IMR-90 (cell line): ENCODE measurements around the gene ATF6B. TPM values are rescaled to one million over a fixed set of nuclear protein-coding genes. Genes with fewer than 3 reads are reported as not detected.
A peak's percentile ranks its signal among the peaks of the same experiment; 100 is the strongest.

Experiments used
- ATAC-seq: fragments of 200-7000 bp; cut with Tn5 transposase; 2 replicates; pipeline ENCODE4 v1.9.1; 2020; ENCODE audit warnings: low read depth, mild to moderate bottlenecking, moderate library complexity
- BruUV-seq: library from RNA; stranded (reverse); fragments of 400-500 nt; replicated peaks from 2 replicates; lab custom pipeline; 2021; lab: Mats Ljungman, UMichigan
- CTCF ChIA-PET: fragments of 300-600 bp; formaldehyde crosslinking; extraction: SDS; loops from one replicate; lab custom pipeline; 2021; ENCODE audit warnings: antibody characterized with exemption; lab: Yijun Ruan, JAX
- POLR2A ChIA-PET: fragments of 300-600 bp; sonication (Branson Sonifier 250); formaldehyde crosslinking; loops from one replicate; lab custom pipeline; 2022; ENCODE audit warnings: antibody characterized with exemption; ENCODE audit not compliant: unreplicated experiment; lab: Charles Lee
- DNase-seq: peaks from one replicate; pipeline ENCODE4 v3.0.0; 2013
- H2AFZ ChIP-seq: replicated peaks from 2 replicates; pipeline ENCODE3; 2013; ENCODE audit warnings: low read length, mild to moderate bottlenecking; ENCODE audit not compliant: poor library complexity
- H2AK5ac ChIP-seq: 2 replicates; pipeline ENCODE4 v1.6.1; 2013; ENCODE audit warnings: low read depth, low read length, inconsistent platforms
- H2AK9ac ChIP-seq: replicated peaks from 2 replicates; pipeline ENCODE3; 2013; ENCODE audit warnings: mild to moderate bottlenecking, low read depth, low read length, moderate library complexity; ENCODE audit not compliant: poor library complexity
- H2BK120ac ChIP-seq: 2 replicates; pipeline ENCODE4 v1.6.1; 2013; ENCODE audit warnings: low read depth, low read length, inconsistent platforms
- H2BK15ac ChIP-seq: 3 replicates; pipeline ENCODE4 v1.6.1; 2013; ENCODE audit warnings: low read depth, low read length, inconsistent platforms
- H2BK20ac ChIP-seq: 2 replicates; pipeline ENCODE4 v1.6.1; 2013; ENCODE audit warnings: low read depth, mild to moderate bottlenecking, inconsistent platforms, low read length, moderate library complexity
- H2BK5ac ChIP-seq: 2 replicates; pipeline ENCODE4 v1.6.1; 2013; ENCODE audit warnings: mild to moderate bottlenecking, low read depth, low read length, inconsistent platforms; ENCODE audit not compliant: poor library complexity, severe bottlenecking
- H3K14ac ChIP-seq: replicated peaks from 2 replicates; pipeline ENCODE4 v1.6.1; 2013; ENCODE audit warnings: low read depth, low read length, inconsistent platforms
- H3K18ac ChIP-seq: 2 replicates; pipeline ENCODE4 v1.6.1; 2013; ENCODE audit warnings: low read depth, low read length, control low read depth
- H3K23ac ChIP-seq: 2 replicates; pipeline ENCODE4 v1.6.1; 2013; ENCODE audit warnings: low read depth, low read length, inconsistent platforms
- H3K27ac ChIP-seq: 2 replicates; pipeline ENCODE4 v1.5.1; 2013; ENCODE audit warnings: mild to moderate bottlenecking, control low read depth, low read length; ENCODE audit not compliant: insufficient read depth
- H3K27me3 ChIP-seq: 2 replicates; pipeline ENCODE4 v1.6.1; 2013; ENCODE audit warnings: low read length; ENCODE audit not compliant: control insufficient read depth, insufficient read depth
- H3K36me3 ChIP-seq: 2 replicates; pipeline ENCODE4 v1.6.1; 2013; ENCODE audit warnings: low read length, mixed read lengths; ENCODE audit not compliant: control insufficient read depth, insufficient read depth
- H3K4ac ChIP-seq: 2 replicates; pipeline ENCODE4 v1.6.1; 2013; ENCODE audit warnings: low read depth, low read length, inconsistent platforms
- H3K4me1 ChIP-seq: 2 replicates; pipeline ENCODE4 v1.6.1; 2013; ENCODE audit warnings: low read length, mixed read lengths; ENCODE audit not compliant: control insufficient read depth, insufficient read depth
- H3K4me2 ChIP-seq: 2 replicates; pipeline ENCODE4 v1.6.1; 2013; ENCODE audit warnings: low read depth, mild to moderate bottlenecking, control low read depth, low read length, moderate library complexity
- H3K4me3 ChIP-seq: 2 replicates; pipeline ENCODE4 v1.5.1; 2013; ENCODE audit warnings: low read depth, mild to moderate bottlenecking, control low read depth, low read length, moderate library complexity; ENCODE audit not compliant: insufficient read depth
- H3K56ac ChIP-seq: 2 replicates; pipeline ENCODE4 v1.6.1; 2013; ENCODE audit warnings: low read length, inconsistent platforms; ENCODE audit not compliant: insufficient read depth; ENCODE audit errors: extremely low read depth
- H3K79me1 ChIP-seq, 2 experiments: 2 replicates each; pipeline ENCODE4 v1.6.1; 2013; ENCODE audit warnings: low read length in 2 of 2, inconsistent platforms in 1 of 2, low read depth in 1 of 2
- H3K9ac ChIP-seq: 2 replicates; pipeline ENCODE4 v1.6.1; 2013; ENCODE audit warnings: low read depth, low read length, control low read depth
- H3K9me1 ChIP-seq: 2 replicates; pipeline ENCODE4 v1.6.1; 2013; ENCODE audit warnings: low read length, inconsistent platforms; ENCODE audit not compliant: insufficient read depth
- H3K9me3 ChIP-seq: 2 replicates; pipeline ENCODE4 v1.6.1; 2013; ENCODE audit warnings: low read length; ENCODE audit not compliant: control insufficient read depth, insufficient read depth
- H4K20me1 ChIP-seq: 2 replicates; pipeline ENCODE4 v1.6.1; 2013; ENCODE audit warnings: low read length, inconsistent platforms; ENCODE audit not compliant: insufficient read depth
- H4K5ac ChIP-seq: 2 replicates; pipeline ENCODE4 v1.6.1; 2013; ENCODE audit warnings: mild to moderate bottlenecking, low read depth, low read length, control low read depth
- H4K8ac ChIP-seq, 2 experiments: 2 replicates each; pipeline ENCODE4 v1.6.1; 2013; ENCODE audit warnings: low read depth in 2 of 2, low read length in 2 of 2, control low read depth in 1 of 2, inconsistent platforms in 1 of 2
- H4K91ac ChIP-seq: 2 replicates; pipeline ENCODE4 v1.6.1; 2013; ENCODE audit warnings: low read depth, low read length, inconsistent platforms; ENCODE audit not compliant: insufficient read depth
- MAZ ChIP-seq: IDR thresholded peaks from 2 replicates; pipeline ENCODE4 v1.6.1; 2012; ENCODE audit warnings: low read depth, mild to moderate bottlenecking, low read length, improper control_type of control experiment, moderate library complexity, borderline replicate concordance
- POLR2A ChIP-seq: IDR thresholded peaks from 2 replicates; pipeline ENCODE4 v1.6.1; 2012; ENCODE audit warnings: mild to moderate bottlenecking, low read depth, low read length
- RAD21 ChIP-seq: IDR thresholded peaks from 2 replicates; pipeline ENCODE4 v1.6.1; 2012; ENCODE audit warnings: low read length, improper control_type of control experiment
- RFX5 ChIP-seq: IDR thresholded peaks from 2 replicates; pipeline ENCODE4 v1.8.0; 2012; ENCODE audit warnings: low read depth, mild to moderate bottlenecking, low read length, moderate library complexity
- WGBS, 2 experiments: methylation state at CpG; one replicate each; pipeline versions ENCODE4 v1.1.5 to v1.1.7; 2013; ENCODE audit warnings: missing lambda C conversion rate in 2 of 2; ENCODE audit not compliant: insufficient read length in 1 of 2; ENCODE audit errors: extremely low coverage in 2 of 2; 5-methylcytosine and 5-hydroxymethylcytosine counted together
- dilution Hi-C: fragments of 300-500 bp; cut with HindIII; formaldehyde crosslinking; loops from one replicate; pipeline ENCODE4 v1.14.3; 2018; ENCODE audit warnings: low sequenced_read_pairs; ENCODE audit not compliant: unreplicated experiment
- in situ Hi-C: fragments of 300-500 bp; cut with MboI; formaldehyde crosslinking; loops from 3 replicates; pipeline ENCODE4 v1.14.3; 2019; ENCODE audit warnings: low sequenced_read_pairs, inconsistent platforms, mixed read lengths
- intact Hi-C: fragments of 100-400 bp; cut with micrococcal nuclease; formaldehyde crosslinking; loops from 2 replicates; pipeline ENCODE4 v1.10.0; 2022
- polyA plus RNA-seq, 3 experiments: library from polyadenylated mRNA; depleted of rRNA; stranded (reverse); fragments of >200 nt; gene quantifications; 2 replicates each; pipeline ENCODE4 v1.2.3, GENCODE V29; 2012; ENCODE audit warnings: low replicate concordance in 1 of 3
- total RNA-seq: library from RNA; depleted of rRNA; stranded (reverse); fragments of >200 nt; gene quantifications from 2 replicates; pipeline ENCODE4 v1.2.3, GENCODE V29; 2012
- TF ChIP-seq, protein P1 (sequence below): fragments of 150-350 bp; IDR thresholded peaks from 2 replicates; pipeline ENCODE4 v1.6.1; 2017; ENCODE audit warnings: mild to moderate bottlenecking, antibody characterized with exemption, low read length, low read depth
- TF ChIP-seq, protein P2 (sequence below): fragments of 150-350 bp; IDR thresholded peaks from 2 replicates; pipeline ENCODE4 v1.6.1; 2016; ENCODE audit warnings: low read depth, mild to moderate bottlenecking, low read length, moderate library complexity, borderline replicate concordance

Gene ATF6B
- total and polyA plus RNA-seq, 2 of the 4 experiments (the other 2 are of a cell fraction), result 7.9 to 69.6 TPM

DNA sequence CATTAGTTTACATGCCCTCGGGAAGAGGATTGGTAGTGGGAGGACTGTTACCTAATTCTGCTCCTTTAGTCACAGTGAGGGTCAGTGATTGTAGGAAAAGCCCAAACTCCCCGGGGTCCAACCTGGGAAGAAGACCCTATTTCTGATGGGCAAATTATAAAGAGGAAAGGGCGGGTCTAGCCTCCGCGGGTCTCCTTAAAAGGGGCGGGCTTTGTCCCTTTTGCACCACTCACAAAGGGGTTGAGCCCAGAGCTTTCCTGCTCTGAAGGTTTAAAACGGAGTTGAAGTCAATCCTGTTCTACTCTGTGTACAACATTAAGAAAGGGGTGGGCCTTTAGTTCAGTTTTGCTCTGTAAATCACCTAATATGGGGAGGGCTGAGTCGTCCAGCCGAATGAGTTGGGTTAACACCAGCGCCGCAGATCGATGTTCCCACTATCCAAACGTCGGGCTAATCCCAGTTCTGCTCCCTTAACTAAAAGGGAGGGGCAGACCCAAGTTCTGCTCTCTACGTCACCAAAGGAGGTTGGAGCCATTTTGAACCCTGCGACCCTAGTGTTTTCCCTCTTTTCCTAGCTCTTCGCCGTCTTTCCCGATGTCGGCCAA is 49.2 kb upstream of the ATF6B start:
- 0% methylated on average over 5 of the region's 20 CpGs; no CpG with 5 or more reads in 1 of the 2 experiments for WGBS, 2 experiments
- no peaks in the 10 kb centered on the region for H3K27me3 ChIP-seq
- no TSS peak for BruUV-seq

More for the DNA sequence above, 49.2 kb upstream of the ATF6B start:
- Histone ChIP-seq H4K91ac (peak overlapping the region; percentile 82), H3K36me3 (peaks cover 5% of the 10 kb centered on the region; the same call in 1 of the 2 replicates), H2AK9ac (peak overlapping the region; percentile 87), H3K4me3 (peak overlapping the region; percentile 45), H3K56ac (peak overlapping the region; percentile 91), H3K18ac (peak overlapping the region; percentile 70), H2AK5ac (peak overlapping the region; percentile 94), H2BK15ac (peak overlapping the region; percentile 35; the same call in 2 of the 3 replicates), H3K9me3 (no peaks in the 10 kb centered on the region), H3K9me1 (peaks cover 30% of the 10 kb centered on the region), H4K5ac (peak overlapping the region; percentile 77), H2BK5ac (peak overlapping the region; percentile 90), H3K4ac (peak overlapping the region; percentile 92), H3K27ac (peak overlapping the region; percentile 74), H3K14ac (peak overlapping the region; percentile 82), H3K23ac (peak overlapping the region; percentile 88), H4K20me1 (peaks cover 3% of the 10 kb centered on the region; the same call in 1 of the 2 replicates), H2AFZ (peak overlapping the region; percentile 84), H3K9ac (peak overlapping the region; percentile 70), H4K8ac (peak overlapping the region; percentile 55 to 89), H2BK120ac (peak overlapping the region; percentile 65), H3K4me2 (peak overlapping the region; percentile 80), H3K4me1 (peaks cover 5% of the 10 kb centered on the region), H3K79me1 (peaks cover 35 to 59% of the 10 kb centered on the region in 2 experiments), H2BK20ac (no peak overlapping the region; the same call in 1 of the 2 replicates)
- in situ Hi-C loops (loop anchor here (10.0 to 25.0 kb wide), 2 partner anchors 202 to 785 kb away; partner anchors contain the start of genes BRD2, DXO and HLA-DMA), intact Hi-C loops (loop anchor here (2.0 to 5.0 kb wide), 2 partner anchors 24 to 60 kb away; no protein-coding TSS in a partner anchor), dilution Hi-C loops (no loop called here)
- CTCF ChIA-PET, result interaction anchor here (0.6 to 0.7 kb wide), 2 partner anchors 62 to 608 kb away, joined by 3 read pairs; no protein-coding TSS in a partner anchor
- TF ChIP-seq POLR2A, result peak; percentile 53
- no peak for TF ChIP-seq RAD21
- peak; percentile 27; the same call in 1 of the 2 replicates for TF ChIP-seq MAZ
- TF ChIP-seq, protein P1, sequence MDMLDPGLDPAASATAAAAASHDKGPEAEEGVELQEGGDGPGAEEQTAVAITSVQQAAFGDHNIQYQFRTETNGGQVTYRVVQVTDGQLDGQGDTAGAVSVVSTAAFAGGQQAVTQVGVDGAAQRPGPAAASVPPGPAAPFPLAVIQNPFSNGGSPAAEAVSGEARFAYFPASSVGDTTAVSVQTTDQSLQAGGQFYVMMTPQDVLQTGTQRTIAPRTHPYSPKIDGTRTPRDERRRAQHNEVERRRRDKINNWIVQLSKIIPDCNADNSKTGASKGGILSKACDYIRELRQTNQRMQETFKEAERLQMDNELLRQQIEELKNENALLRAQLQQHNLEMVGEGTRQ, result no peak; the same call in 1 of the 2 replicates
- TF ChIP-seq, protein P2, sequence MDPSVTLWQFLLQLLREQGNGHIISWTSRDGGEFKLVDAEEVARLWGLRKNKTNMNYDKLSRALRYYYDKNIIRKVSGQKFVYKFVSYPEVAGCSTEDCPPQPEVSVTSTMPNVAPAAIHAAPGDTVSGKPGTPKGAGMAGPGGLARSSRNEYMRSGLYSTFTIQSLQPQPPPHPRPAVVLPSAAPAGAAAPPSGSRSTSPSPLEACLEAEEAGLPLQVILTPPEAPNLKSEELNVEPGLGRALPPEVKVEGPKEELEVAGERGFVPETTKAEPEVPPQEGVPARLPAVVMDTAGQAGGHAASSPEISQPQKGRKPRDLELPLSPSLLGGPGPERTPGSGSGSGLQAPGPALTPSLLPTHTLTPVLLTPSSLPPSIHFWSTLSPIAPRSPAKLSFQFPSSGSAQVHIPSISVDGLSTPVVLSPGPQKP, result no peak
- TF ChIP-seq RFX5, result 0 out of 2 replicates have a peak, but pooled peaks have one; percentile 9
- DNase-seq, result no peak
- peak; percentile 25 for ATAC-seq
- POLR2A ChIA-PET, result interaction anchor here (0.6 to 1.4 kb wide), 5 partner anchors 9 to 18 kb away, joined by 3 to 6 read pairs (median 4); no protein-coding TSS in a partner anchor
